Rectal smooth muscle tissue (tissue), 1 donor: ENCODE data around the gene PTPRU.

ENCODE experiments used
- H3K27ac ChIP-seq: one replicate; pipeline ENCODE4 v1.7.0; 2013; ENCODE audit warnings: low read depth, low read length, inconsistent platforms
- H3K27me3 ChIP-seq: one replicate; pipeline ENCODE4 v1.7.0; 2013; ENCODE audit warnings: low read length; ENCODE audit not compliant: control insufficient read depth, insufficient read depth
- H3K36me3 ChIP-seq: one replicate; pipeline ENCODE4 v1.7.0; 2013; ENCODE audit warnings: low read length; ENCODE audit not compliant: control insufficient read depth, insufficient read depth
- H3K4me1 ChIP-seq: one replicate; pipeline ENCODE4 v1.7.0; 2013; ENCODE audit warnings: low read length; ENCODE audit not compliant: control insufficient read depth, insufficient read depth
- H3K4me3 ChIP-seq: one replicate; pipeline ENCODE4 v1.7.0; 2013; ENCODE audit warnings: low read length
- H3K9ac ChIP-seq: one replicate; pipeline ENCODE4 v1.7.0; 2013; ENCODE audit warnings: low read length

Gene PTPRU

GRCh38 chr1:29321176-29321575 lies 84.9 kb downstream of the PTPRU start:
- no peaks in the 10 kb centered on the region for H3K27me3 ChIP-seq
- H3K4me3 ChIP-seq = no peak overlapping the region
- H3K4me1 ChIP-seq = no peaks in the 10 kb centered on the region
- no peak overlapping the region for H3K27ac ChIP-seq
- no peaks in the 10 kb centered on the region for H3K36me3 ChIP-seq
- no peak overlapping the region for H3K9ac ChIP-seq

- Histone ChIP-seq H3K4me3 (no peak overlapping the region), H3K4me1 (no peaks in the 10 kb centered on the region), H3K9ac (no peak overlapping the region), H3K27ac (no peak overlapping the region), H3K27me3 (no peaks in the 10 kb centered on the region), H3K36me3 (no peaks in the 10 kb centered on the region)
Measured at GRCh38 chr1:29322147-29322694, 85.9 kb downstream of the PTPRU start.

GRCh38 chr1:29322861-29323585 lies 86.7 kb downstream of the PTPRU start:
- no peaks in the 10 kb centered on the region for H3K27me3 ChIP-seq
- H3K4me1 ChIP-seq = no peaks in the 10 kb centered on the region
- H3K36me3 ChIP-seq = no peaks in the 10 kb centered on the region
- no peak overlapping the region for H3K9ac ChIP-seq
- H3K4me3 ChIP-seq = no peak overlapping the region
- H3K27ac ChIP-seq = no peak overlapping the region

DNA sequence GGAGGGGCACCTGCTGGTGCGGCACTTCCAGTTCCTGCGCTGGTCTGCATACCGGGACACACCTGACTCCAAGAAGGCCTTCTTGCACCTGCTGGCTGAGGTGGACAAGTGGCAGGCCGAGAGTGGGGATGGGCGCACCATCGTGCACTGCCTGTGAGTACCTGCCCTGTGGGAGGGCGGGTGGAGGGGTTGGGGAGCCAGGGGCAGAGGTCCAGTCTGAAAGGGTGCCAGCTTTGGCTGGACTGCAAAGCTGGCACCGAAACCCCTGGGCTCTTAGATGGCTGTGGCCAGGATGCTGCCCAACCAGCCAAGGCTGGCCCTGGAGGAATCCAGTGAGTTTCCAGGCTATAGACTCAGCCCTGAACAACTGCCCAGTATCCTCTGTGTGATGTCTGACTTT lies 87.3 kb downstream of the PTPRU start:
- Histone ChIP-seq H3K27me3 (no peaks in the 10 kb centered on the region), H3K4me1 (no peaks in the 10 kb centered on the region), H3K4me3 (no peak overlapping the region), H3K36me3 (no peaks in the 10 kb centered on the region), H3K27ac (no peak overlapping the region), H3K9ac (no peak overlapping the region)

GRCh38 chr1:29324202-29324601 lies 87.9 kb downstream of the PTPRU start:
- no peaks in the 10 kb centered on the region for H3K36me3 ChIP-seq
- H3K27me3 ChIP-seq = no peaks in the 10 kb centered on the region
- no peaks in the 10 kb centered on the region for H3K4me1 ChIP-seq
- no peak overlapping the region for H3K9ac ChIP-seq
- H3K27ac ChIP-seq = no peak overlapping the region
- no peak overlapping the region for H3K4me3 ChIP-seq

- no peaks in the 10 kb centered on the region for H3K4me1 ChIP-seq
- no peaks in the 10 kb centered on the region for H3K36me3 ChIP-seq
- no peak overlapping the region for H3K9ac ChIP-seq
- no peak overlapping the region for H3K27ac ChIP-seq
- H3K4me3 ChIP-seq = no peak overlapping the region
- no peaks in the 10 kb centered on the region for H3K27me3 ChIP-seq
Measured at GRCh38 chr1:29324771-29325351, 88.5 kb downstream of the PTPRU start.

DNA sequence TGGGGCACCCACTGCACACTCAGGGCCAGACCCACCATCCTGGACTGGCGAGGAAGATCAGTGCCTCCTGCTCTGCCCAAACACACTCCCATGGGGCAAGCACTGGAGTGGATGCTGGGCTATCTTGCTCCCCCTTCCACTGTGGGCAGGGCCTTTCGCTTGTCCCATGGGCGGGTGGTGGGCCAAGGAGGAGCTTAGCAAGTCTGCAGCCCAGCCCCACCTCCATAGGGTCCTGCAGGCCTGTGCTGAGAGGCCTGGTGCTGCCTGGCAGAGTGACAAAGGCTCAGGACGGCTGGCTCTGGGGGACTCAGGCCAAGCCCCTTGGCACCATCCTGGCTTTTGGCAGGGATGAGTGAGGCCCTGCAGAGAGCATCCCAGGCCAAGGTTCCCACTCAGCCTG lies 89.4 kb downstream of the PTPRU start:
- Histone ChIP-seq H3K36me3 (no peaks in the 10 kb centered on the region), H3K27me3 (no peaks in the 10 kb centered on the region), H3K9ac (no peak overlapping the region), H3K27ac (no peak overlapping the region), H3K4me1 (no peaks in the 10 kb centered on the region), H3K4me3 (no peak overlapping the region)

- no peaks in the 10 kb centered on the region for H3K27me3 ChIP-seq
- H3K4me1 ChIP-seq = no peaks in the 10 kb centered on the region
- no peaks in the 10 kb centered on the region for H3K36me3 ChIP-seq
- no peak overlapping the region for H3K27ac ChIP-seq
- no peak overlapping the region for H3K9ac ChIP-seq
- no peak overlapping the region for H3K4me3 ChIP-seq
Measured at GRCh38 chr1:29326123-29326522, 89.8 kb downstream of the PTPRU start.

DNA sequence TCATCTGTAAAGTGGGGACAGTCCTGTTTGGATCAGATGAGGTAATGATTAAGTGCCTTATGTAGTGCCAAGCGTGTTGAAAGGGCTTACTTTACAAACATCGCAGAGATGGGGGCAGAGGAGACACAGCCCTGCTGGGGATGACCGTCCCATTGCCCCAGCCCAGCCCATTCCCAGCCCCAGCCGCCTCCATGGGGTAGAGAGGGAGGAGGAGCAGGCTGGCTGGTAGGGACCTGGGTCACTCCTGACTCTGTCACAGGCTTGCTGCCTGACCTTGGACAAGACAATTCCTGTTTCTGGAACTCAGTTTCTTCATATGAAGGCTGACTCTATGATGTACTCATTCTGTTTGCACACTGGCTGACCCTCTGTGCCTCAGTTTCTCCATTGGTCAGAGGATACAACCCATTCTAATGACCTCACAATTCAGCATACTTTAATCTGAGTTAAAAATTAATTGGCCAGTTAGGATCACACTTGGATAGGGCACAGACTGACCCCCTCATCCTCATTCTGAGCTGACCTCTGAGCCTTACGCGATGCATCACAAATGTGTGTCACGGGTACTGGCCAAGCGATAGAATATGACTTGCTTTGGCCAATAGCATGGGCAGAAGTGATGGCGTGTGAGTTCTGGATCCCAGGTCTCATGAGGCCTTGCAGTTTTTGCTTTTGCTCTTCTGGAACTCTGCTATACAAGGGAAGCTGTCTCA lies 91.1 kb downstream of the PTPRU start:
- no peaks in the 10 kb centered on the region for H3K36me3 ChIP-seq
- no peak overlapping the region for H3K27ac ChIP-seq
- no peak overlapping the region for H3K9ac ChIP-seq
- no peaks in the 10 kb centered on the region for H3K27me3 ChIP-seq
- no peaks in the 10 kb centered on the region for H3K4me1 ChIP-seq
- no peak overlapping the region for H3K4me3 ChIP-seq

GRCh38 chr1:29329022-29329775 lies 92.9 kb downstream of the PTPRU start:
- Histone ChIP-seq H3K36me3 (no peaks in the 10 kb centered on the region), H3K27ac (no peak overlapping the region), H3K4me1 (no peaks in the 10 kb centered on the region)

DNA sequence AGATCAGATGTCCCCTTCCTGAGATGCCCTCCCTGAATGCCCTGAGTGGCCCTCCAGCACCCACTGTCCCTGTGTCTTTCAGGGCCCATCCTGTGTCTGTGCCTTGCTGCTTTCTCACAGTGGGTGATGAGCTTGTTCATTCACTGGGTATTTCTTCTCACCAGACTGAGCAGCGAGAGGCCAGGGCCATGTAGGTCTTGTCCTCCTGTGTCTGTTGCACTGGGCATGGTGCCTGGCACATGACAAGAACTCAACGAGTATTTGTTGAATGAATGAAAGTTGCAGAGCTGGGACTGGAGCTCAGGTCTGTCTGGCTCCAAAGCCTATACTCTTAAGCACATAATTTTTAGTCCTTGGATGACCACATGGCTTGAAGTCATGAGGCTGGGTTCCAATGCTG lies 93.8 kb downstream of the PTPRU start:
- H3K9ac ChIP-seq = no peak overlapping the region
- no peaks in the 10 kb centered on the region for H3K4me1 ChIP-seq
- H3K36me3 ChIP-seq = no peaks in the 10 kb centered on the region
- no peak overlapping the region for H3K27ac ChIP-seq
- no peak overlapping the region for H3K4me3 ChIP-seq
- no peaks in the 10 kb centered on the region for H3K27me3 ChIP-seq

More at GRCh38 chr1:29329022-29329775, 92.9 kb downstream of the PTPRU start:
- H3K4me3 ChIP-seq = no peak overlapping the region
- H3K27me3 ChIP-seq = no peaks in the 10 kb centered on the region
- H3K9ac ChIP-seq = no peak overlapping the region

DNA sequence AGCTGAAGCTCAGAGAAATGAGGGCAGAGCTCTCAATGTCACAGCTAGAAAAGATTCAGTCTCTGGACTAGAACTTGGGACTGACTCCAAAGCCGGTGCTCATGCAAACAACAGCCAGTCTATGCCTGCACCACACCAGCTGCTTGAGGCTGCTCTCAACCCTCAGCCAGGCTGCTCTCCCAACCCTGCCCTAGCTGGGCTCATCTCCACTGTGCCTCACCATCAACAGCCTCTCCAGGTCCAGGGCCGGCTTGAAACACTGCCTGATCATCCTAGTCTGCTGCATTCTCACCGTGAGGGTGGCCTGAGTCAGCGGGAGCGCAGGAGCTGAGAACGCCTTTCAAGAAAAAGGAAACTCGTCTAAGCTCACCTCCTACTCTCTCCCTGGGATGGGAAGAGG lies 94.5 kb downstream of the PTPRU start:
- Histone ChIP-seq H3K27me3 (no peaks in the 10 kb centered on the region), H3K4me3 (no peak overlapping the region), H3K27ac (no peak overlapping the region), H3K36me3 (no peaks in the 10 kb centered on the region), H3K4me1 (no peaks in the 10 kb centered on the region), H3K9ac (no peak overlapping the region)
